ENCODE data around the gene KRTAP22-2.

Gene KRTAP22-2

GRCh38 chr21:30561957-30562356 is 28.2 kb downstream of the KRTAP22-2 start:
- DNase-seq, result no peak

GRCh38 chr21:30561264-30561895 is 28.8 kb downstream of the KRTAP22-2 start, which contains the start of gene KRTAP19-7:
Gene KRTAP19-7 (minus strand): TSS chr21:30561314. CDS start chr21:30561289, 25 bp downstream.
- no peak for DNase-seq

GRCh38 chr21:30555095-30555494 is 35.1 kb downstream of the KRTAP22-2 start:
- no peak for DNase-seq

- DNase-seq, result no peak
Measured at GRCh38 chr21:30552782-30553181, 37.4 kb downstream of the KRTAP22-2 start.

GRCh38 chr21:30541764-30542163 is 48.4 kb downstream of the KRTAP22-2 start, which contains the start of gene KRTAP19-6:
Gene KRTAP19-6 (minus strand): TSS chr21:30541864. CDS start chr21:30541833, 31 bp downstream.
- DNase-seq, result no peak
